CD14-positive monocyte (primary cell): ENCODE results near the gene EXOC8. TPM values are rescaled to one million over a fixed set of nuclear protein-coding genes. Genes with fewer than 3 reads are reported as not detected.

Experiments
- DNase-seq, 3 donors: peaks; one replicate each; pipeline ENCODE4 v3.0.0-alpha.2; 2011 to 2022
- H2AFZ ChIP-seq: 2 replicates; pipeline ENCODE4 v1.6.0; 2012; ENCODE audit warnings: mild to moderate bottlenecking, low read depth, low read length, inconsistent platforms; ENCODE audit not compliant: insufficient read depth, poor library complexity, severe bottlenecking
- H3K27ac ChIP-seq, 2 donors: 1 replicate in 1 of 2; 2 replicates in 1 of 2; pipeline ENCODE4 v1.5.1; 2012 to 2013; ENCODE audit warnings: low read length in 2 of 2, control low read depth in 1 of 2, inconsistent platforms in 1 of 2, low read depth in 1 of 2, mild to moderate bottlenecking in 1 of 2
- H3K27me3 ChIP-seq, 2 donors: one replicate each; pipeline versions ENCODE4 v1.6.0 to v1.6.1; 2011 to 2013; ENCODE audit warnings: low read length in 2 of 2; ENCODE audit not compliant: control insufficient read depth in 2 of 2, insufficient read depth in 2 of 2
- H3K36me3 ChIP-seq, 2 donors: replicated peaks in 1 of 2; 1 replicate in 1 of 2; 2 replicates in 1 of 2; pipeline versions ENCODE4 v1.5.1 to v1.6.1; 2012 to 2013; ENCODE audit warnings: low read length in 2 of 2, control low read depth in 1 of 2, inconsistent platforms in 1 of 2, mild to moderate bottlenecking in 1 of 2; ENCODE audit not compliant: insufficient read depth in 2 of 2, control insufficient read depth in 1 of 2
- H3K4me1 ChIP-seq, 2 donors: 1 replicate in 1 of 2; 2 replicates in 1 of 2; pipeline versions ENCODE4 v1.5.1 to v1.6.1; 2012 to 2013; ENCODE audit warnings: low read length in 2 of 2, control low read depth in 1 of 2, inconsistent platforms in 1 of 2, mild to moderate bottlenecking in 1 of 2, moderate library complexity in 1 of 2; ENCODE audit not compliant: insufficient read depth in 2 of 2, control insufficient read depth in 1 of 2
- H3K4me2 ChIP-seq: replicated peaks from 2 replicates; pipeline ENCODE3; 2012; ENCODE audit warnings: low read length, moderate library complexity, mild to moderate bottlenecking; ENCODE audit not compliant: poor library complexity, severe bottlenecking; ENCODE audit errors: extremely low read depth
- H3K4me3 ChIP-seq, 3 experiments: fragments of 200-600 bp in 1 of 3; sonication (generic) in 1 of 3; replicated peaks in 1 of 3; 1 replicate in 2 of 3; 2 replicates in 1 of 3; pipeline ENCODE4 v1.5.1; 2011 to 2013; ENCODE audit warnings: low read length in 3 of 3, mild to moderate bottlenecking in 3 of 3, control low read depth in 2 of 3, low read depth in 2 of 3, inconsistent platforms in 1 of 3, moderate library complexity in 1 of 3
- H3K79me2 ChIP-seq: 2 replicates; pipeline ENCODE4 v1.6.0; 2012; ENCODE audit warnings: mild to moderate bottlenecking, control low read depth, inconsistent platforms, low read length, moderate library complexity; ENCODE audit not compliant: insufficient read depth
- H3K9ac ChIP-seq: 2 replicates; pipeline ENCODE4 v1.6.0; 2017; ENCODE audit warnings: low read length, mild to moderate bottlenecking; ENCODE audit not compliant: insufficient read depth, poor library complexity, severe bottlenecking
- H3K9me3 ChIP-seq, 2 donors: replicated peaks in 1 of 2; 1 replicate in 1 of 2; 2 replicates in 1 of 2; pipeline versions ENCODE4 v1.5.1 to v1.6.1; 2012 to 2013; ENCODE audit warnings: low read length in 2 of 2, control low read depth in 1 of 2; ENCODE audit not compliant: control insufficient read depth in 1 of 2, insufficient read depth in 1 of 2
- H4K20me1 ChIP-seq: 2 replicates; pipeline ENCODE4 v1.6.0; 2012; ENCODE audit warnings: mild to moderate bottlenecking, low read length, control low read depth, moderate library complexity; ENCODE audit not compliant: insufficient read depth
- H3K27ac Mint-ChIP-seq, 7 donors: one replicate each; pipeline ENCODE4 v1.8.0; 2020; ENCODE audit warnings: mild to moderate bottlenecking in 7 of 7, mixed read lengths in 7 of 7, moderate library complexity in 6 of 7, inconsistent platforms in 2 of 7
- H3K27me3 Mint-ChIP-seq, 3 donors: one replicate each; pipeline ENCODE4 v1.8.0; 2021 to 2022; ENCODE audit warnings: low read depth in 3 of 3, mild to moderate bottlenecking in 3 of 3, mixed read lengths in 3 of 3, moderate library complexity in 3 of 3, inconsistent platforms in 1 of 3
- H3K36me3 Mint-ChIP-seq, 2 donors: one replicate each; pipeline ENCODE4 v1.8.0; 2020; ENCODE audit warnings: mixed read lengths in 2 of 2, inconsistent platforms in 1 of 2, mild to moderate bottlenecking in 1 of 2
- H3K4me1 Mint-ChIP-seq: one replicate; pipeline ENCODE4 v1.8.0; 2020; ENCODE audit warnings: mild to moderate bottlenecking, mixed read lengths
- H3K4me3 Mint-ChIP-seq, 2 donors: one replicate each; pipeline ENCODE4 v1.8.0; 2020; ENCODE audit warnings: mild to moderate bottlenecking in 2 of 2, mixed read lengths in 2 of 2, moderate library complexity in 1 of 2
- H3K9me3 Mint-ChIP-seq, 7 donors: one replicate each; pipeline ENCODE4 v1.8.0; 2020 to 2022; ENCODE audit warnings: mixed read lengths in 7 of 7, mild to moderate bottlenecking in 6 of 7, moderate library complexity in 6 of 7, inconsistent platforms in 2 of 7
- CTCF ChIP-seq: fragments of 200-600 bp; IDR thresholded peaks from one replicate; pipeline ENCODE4 v1.8.0; 2022; ENCODE audit warnings: antibody characterized with exemption, mild to moderate bottlenecking
- WGBS: methylation state at CpG from one replicate; pipeline ENCODE4 v1.1.5; 2013; ENCODE audit warnings: missing lambda C conversion rate; ENCODE audit not compliant: insufficient coverage; 5-methylcytosine and 5-hydroxymethylcytosine counted together
- intact Hi-C, 2 donors: fragments of 100-400 bp; cut with micrococcal nuclease; formaldehyde crosslinking; loops; one replicate each; pipeline versions ENCODE4 v1.15.0 to v1.15.1; 2023
- polyA plus RNA-seq, 3 donors: library from polyadenylated mRNA; depleted of rRNA in 1 of 3; unstranded in 2 of 3; stranded (reverse) in 1 of 3; fragments of 300-500 nt in 2 of 3; fragments of >200 nt in 1 of 3; fragmentation: Illumina TruSeq in 2 of 3; gene quantifications; 1 replicate in 2 of 3; 2 replicates in 1 of 3; pipeline ENCODE4 v1.2.3, GENCODE V29; 2012 to 2021

Gene EXOC8
- polyA plus RNA-seq, 3 donors, result 2.8 to 7.8 (median 3.1) TPM

GRCh38 chr1:231295938-231296337 is 41.7 kb downstream of the EXOC8 start:
- no peak overlapping the region for H3K4me3 Mint-ChIP-seq
- H3K9me3 Mint-ChIP-seq, result no peaks in the 10 kb centered on the region
- no peak overlapping the region for H2AFZ ChIP-seq
- H3K27me3 Mint-ChIP-seq, result peaks cover 0 to 2% (median 1%) of the 10 kb centered on the region in 3 donors
- H3K4me3 ChIP-seq, result no peak overlapping the region
- H3K9me3 ChIP-seq, result no peaks in the 10 kb centered on the region
- no peak overlapping the region for H3K27ac Mint-ChIP-seq
- H3K4me1 Mint-ChIP-seq, result no peaks in the 10 kb centered on the region
- H3K27me3 ChIP-seq, result no peaks in the 10 kb centered on the region
- intact Hi-C loops, result no loop called here
- WGBS, result 98% methylated on average over 4 of the region's 4 CpGs
- H3K4me2 ChIP-seq, result no peak overlapping the region
- no peaks in the 10 kb centered on the region for H3K36me3 Mint-ChIP-seq
- H3K4me1 ChIP-seq, result no peaks in the 10 kb centered on the region
- H3K27ac ChIP-seq, result no peak overlapping the region
- TF ChIP-seq CTCF, result no peak
- H3K79me2 ChIP-seq, result no peaks in the 10 kb centered on the region
- no peak for DNase-seq
- H3K9ac ChIP-seq, result no peak overlapping the region
- no peaks in the 10 kb centered on the region for H3K36me3 ChIP-seq
- no peaks in the 10 kb centered on the region for H4K20me1 ChIP-seq

GRCh38 chr1:231286603-231287002 is 51.0 kb downstream of the EXOC8 start:
- intact Hi-C loops, result no loop called here
- H2AFZ ChIP-seq, result no peak overlapping the region
- no peak overlapping the region for H3K4me3 ChIP-seq
- H3K9ac ChIP-seq, result no peak overlapping the region
- H3K36me3 ChIP-seq, result no peaks in the 10 kb centered on the region
- Mint-ChIP-seq H3K36me3 (peaks cover 2 to 4% of the 10 kb centered on the region in 2 donors), H3K4me1 (no peaks in the 10 kb centered on the region), H3K27ac (no peak overlapping the region), H3K27me3 (peaks cover 2 to 4% (median 3%) of the 10 kb centered on the region in 3 donors), H3K9me3 (no peaks in the 10 kb centered on the region), H3K4me3 (no peak overlapping the region)
- H3K4me1 ChIP-seq, result no peaks in the 10 kb centered on the region
- H3K4me2 ChIP-seq, result no peak overlapping the region
- no peaks in the 10 kb centered on the region for H3K9me3 ChIP-seq
- no peaks in the 10 kb centered on the region for H4K20me1 ChIP-seq
- DNase-seq, result no peak
- no peaks in the 10 kb centered on the region for H3K27me3 ChIP-seq
- no peak overlapping the region for H3K27ac ChIP-seq
- no peak for TF ChIP-seq CTCF
- 95% methylated on average over 4 of the region's 6 CpGs for WGBS
- H3K79me2 ChIP-seq, result no peaks in the 10 kb centered on the region
